ENCODE data around the gene CAND1.

CAND1 gene

DNA sequence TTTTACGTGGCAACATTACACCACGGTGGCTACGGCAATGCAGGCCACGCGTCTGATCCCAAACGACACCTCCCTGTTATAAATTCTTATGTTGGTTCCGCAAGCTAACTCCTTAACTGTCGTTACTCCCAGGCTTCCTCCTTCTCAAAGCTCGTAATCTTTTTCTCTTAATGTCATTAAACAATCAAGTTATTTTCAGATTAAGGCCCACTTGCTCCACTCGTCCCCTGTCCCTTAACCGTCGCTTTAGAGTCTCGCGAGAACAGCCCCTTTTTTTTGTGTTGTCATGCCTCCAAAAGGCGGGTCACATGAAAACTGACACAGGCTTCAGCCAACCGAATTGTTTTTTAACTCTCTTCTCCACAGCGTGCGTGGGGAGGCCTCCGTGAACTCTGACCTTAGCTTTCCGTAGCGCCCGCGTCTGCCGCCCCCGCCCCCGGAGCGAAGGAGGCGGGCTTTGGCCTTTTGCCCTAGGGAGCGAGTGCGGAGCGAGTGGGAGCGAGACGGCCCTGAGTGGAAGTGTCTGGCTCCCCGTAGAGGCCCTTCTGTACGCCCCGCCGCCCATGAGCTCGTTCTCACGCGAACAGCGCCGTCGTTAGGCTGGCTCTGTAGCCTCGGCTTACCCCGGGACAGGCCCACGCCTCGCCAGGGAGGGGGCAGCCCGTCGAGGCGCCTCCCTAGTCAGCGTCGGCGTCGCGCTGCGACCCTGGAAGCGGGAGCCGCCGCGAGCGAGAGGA lies at the start of gene CAND1:
CAND1 (plus strand) TSS at position 463 of the 737 bp plus-strand sequence. CDS start 360 bp downstream, outside the sequence.
- DNase-seq (ENCODE audit: low read depth in 2 of 2), result peak; percentile 87 to 93

GRCh38 chr12:67220065-67220464 lies 49.1 kb upstream of the CAND1 start:
- DNase-seq (ENCODE audit: low read depth in 2 of 2), result no peak

DNA sequence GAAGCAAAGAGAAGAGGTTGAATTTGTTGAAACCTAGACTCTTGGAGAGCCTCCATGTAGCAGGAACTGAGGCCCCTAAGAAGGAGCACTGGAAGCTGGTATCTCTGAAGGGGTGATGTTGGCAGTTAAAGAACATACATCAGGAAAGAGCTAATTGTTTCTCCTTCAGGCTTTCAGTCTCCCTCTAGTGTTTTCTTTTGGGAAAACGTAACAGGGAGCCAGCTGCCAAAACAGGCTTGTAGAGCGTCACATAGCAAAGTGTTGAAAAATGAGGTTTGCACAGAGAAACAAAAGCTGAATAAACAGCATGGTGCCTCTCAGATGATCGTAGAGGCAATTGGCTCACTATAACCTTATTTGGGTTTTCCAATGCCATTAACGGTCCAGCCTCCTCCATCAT lies 46.9 kb upstream of the CAND1 start:
- no peak for DNase-seq (ENCODE audit: low read depth in 2 of 2)

DNA sequence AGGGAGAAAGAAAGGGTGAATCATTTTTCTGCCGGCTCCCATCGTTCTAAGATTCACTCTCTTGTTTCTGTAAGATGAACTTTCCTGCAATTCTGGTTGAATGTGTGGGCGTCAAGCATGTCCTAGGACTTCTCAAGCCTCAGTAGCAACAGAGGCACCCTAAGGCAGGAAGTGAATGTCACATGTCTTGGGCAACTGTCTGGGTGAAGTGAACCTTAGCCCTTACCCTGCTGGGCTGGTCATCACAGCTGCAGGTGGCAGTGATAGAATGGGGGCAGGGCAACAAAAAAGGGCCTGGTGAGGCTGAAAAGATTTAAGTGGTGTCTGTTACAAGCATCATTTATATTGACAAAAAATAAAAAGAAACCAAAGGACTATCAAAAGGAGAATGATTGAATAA lies 45.9 kb upstream of the CAND1 start:
- no peak for DNase-seq (ENCODE audit: low read depth in 2 of 2)

- DNase-seq (ENCODE audit: low read depth in 2 of 2), result no peak
Observed at GRCh38 chr12:67237231-67237630, 31.9 kb upstream of the CAND1 start.

DNA sequence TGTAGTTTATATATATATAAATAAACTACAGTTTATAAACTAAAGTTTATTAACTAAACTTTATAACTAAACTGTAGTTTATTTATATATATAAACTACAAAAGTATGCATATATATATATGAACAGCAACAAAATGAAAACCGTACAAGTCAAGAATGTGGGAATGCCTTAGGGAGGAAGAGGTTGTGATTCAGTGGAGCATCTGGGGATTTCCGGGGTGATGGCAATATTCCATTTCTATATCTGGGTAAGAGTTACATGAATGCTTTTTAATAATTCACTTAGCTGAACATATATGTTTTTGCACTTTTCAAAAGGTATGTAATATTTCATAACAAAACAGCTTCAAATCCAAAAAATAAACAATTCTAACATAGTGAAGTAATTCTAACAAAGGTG lies 30.1 kb upstream of the CAND1 start:
- DNase-seq (ENCODE audit: low read depth in 2 of 2), result no peak

DNA sequence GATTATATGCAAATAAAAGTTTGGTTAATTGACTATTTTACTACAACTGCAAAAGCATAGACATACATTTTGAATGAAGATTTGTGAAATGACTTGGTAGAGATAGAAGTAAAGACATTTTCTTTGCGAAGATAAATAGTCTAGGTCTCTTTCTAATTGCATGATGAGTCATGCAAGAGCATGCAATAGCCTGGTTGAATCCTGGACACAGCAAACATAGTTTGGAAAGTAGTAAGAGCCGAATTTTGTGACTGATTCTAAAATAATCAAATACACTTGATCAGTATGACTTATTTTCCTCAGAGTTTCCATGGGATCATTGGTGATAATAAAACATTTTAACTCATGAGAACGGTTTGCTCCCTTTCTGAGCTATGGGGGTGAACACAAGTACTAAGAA lies 27.7 kb upstream of the CAND1 start:
- DNase-seq (ENCODE audit: low read depth in 2 of 2), result no peak

GRCh38 chr12:67243260-67243659 lies 25.9 kb upstream of the CAND1 start:
- DNase-seq (ENCODE audit: low read depth in 2 of 2), result no peak

GRCh38 chr12:67245571-67245970 lies 23.6 kb upstream of the CAND1 start:
- no peak for DNase-seq (ENCODE audit: low read depth in 2 of 2)

GRCh38 chr12:67251012-67251411 lies 18.1 kb upstream of the CAND1 start:
- DNase-seq (ENCODE audit: low read depth in 2 of 2), result no peak

DNA sequence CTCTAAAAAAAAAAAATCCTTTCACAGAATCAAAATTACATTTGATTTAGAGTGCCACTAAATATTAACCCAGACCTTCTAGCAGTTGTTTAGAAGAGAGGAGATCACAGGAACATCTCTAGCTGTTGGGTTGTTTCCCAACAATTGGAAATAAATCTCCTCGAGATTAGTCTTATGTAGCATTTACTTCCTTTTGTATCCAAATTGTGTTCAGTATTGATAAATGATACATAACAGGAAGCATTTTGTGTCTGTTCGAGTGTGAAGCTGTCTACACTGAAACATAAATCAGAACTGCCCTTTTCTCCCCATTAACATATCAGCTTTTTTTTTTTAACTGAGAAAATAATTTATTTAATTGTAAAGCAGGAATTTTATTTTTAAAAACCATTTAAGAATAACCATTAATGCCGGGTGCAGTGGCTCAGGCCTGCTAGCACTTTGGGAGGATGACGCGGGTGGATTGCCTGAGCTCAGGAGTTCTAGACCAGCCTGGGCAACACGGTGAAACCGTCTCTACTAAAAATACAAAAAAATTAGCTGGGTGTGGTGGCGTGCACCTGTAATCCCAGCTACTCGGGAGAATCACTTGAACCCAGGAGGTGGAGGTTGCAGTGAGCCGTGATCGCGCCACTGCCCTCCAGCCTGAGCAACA lies 14.7 kb upstream of the CAND1 start:
- no peak for DNase-seq (ENCODE audit: low read depth in 2 of 2)

DNA sequence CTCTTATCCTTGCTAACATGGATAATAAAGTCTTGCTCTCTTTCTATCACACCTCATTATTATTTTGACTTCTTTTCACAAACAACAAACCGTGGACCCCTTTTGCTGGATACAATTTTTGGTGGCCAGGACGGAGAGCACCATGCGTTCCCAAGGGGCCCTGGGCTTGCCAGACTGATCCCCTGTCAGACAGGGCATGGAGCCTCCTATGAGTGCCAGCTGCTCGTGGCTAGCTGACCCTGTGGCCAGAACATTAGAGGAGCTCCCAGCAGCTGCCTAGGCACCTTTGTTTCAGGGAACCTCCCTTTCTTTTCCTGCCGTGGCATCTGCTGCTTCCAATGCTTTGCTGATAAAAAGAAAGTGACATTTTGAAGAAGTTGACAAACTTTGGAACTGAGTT lies 12.5 kb upstream of the CAND1 start:
- DNase-seq (ENCODE audit: low read depth in 2 of 2), result no peak

- DNase-seq (ENCODE audit: low read depth in 2 of 2), result no peak
Observed at GRCh38 chr12:67263471-67263870, 5.7 kb upstream of the CAND1 start.

GRCh38 chr12:67268335-67268895 lies 743 bp upstream of the CAND1 start:
- DNase-seq (ENCODE audit: low read depth in 2 of 2), result peak; percentile 64 to 70

- DNase-seq (ENCODE audit: low read depth in 2 of 2), result peak; percentile 15 to 20
Observed at GRCh38 chr12:67269633-67270573, 745 bp downstream of the CAND1 start.

DNA sequence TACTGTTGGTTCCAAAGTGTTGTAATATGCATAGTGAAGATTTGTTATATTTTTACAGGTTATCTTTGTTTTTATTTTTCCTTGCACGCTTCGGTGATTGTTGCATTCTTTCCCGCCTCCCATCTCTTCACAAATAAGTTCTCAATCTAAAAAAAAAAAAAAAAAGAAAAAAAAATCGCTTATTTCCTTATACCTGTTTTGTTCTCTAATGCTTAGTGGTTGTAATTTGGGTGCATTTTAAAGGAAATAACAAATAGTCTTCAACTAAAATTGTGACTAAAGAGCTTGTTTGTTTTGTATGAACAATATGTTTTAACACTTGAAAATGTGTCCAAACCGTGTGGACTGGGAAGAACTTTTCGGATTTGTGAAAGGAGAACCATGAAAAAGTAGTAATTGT lies 1.5 kb downstream of the CAND1 start:
- no peak for DNase-seq (ENCODE audit: low read depth in 2 of 2)

DNA sequence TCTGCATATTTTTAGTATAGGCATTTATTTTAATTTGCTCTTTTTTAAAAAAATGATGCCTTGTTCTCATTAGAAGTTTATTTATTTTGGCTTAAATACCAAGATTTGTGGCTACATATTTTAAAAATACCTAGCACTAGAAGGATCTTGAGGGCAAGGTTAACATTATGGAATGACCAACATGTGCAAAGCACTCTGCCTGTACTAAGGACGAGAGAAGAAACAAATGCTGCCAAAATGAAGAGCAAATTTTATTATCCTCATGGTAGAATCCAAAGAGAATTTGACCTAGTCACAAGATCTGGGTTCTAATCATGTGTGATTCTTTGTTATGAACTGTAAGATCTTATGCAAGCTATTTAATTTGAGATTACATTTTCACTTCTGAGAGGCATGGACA lies 2.8 kb downstream of the CAND1 start:
- no peak for DNase-seq (ENCODE audit: low read depth in 2 of 2)

GRCh38 chr12:67274186-67274585 lies 5.0 kb downstream of the CAND1 start:
- no peak for DNase-seq (ENCODE audit: low read depth in 2 of 2)

GRCh38 chr12:67275380-67275913 lies 6.3 kb downstream of the CAND1 start:
- no peak for DNase-seq (ENCODE audit: low read depth in 2 of 2)

DNA sequence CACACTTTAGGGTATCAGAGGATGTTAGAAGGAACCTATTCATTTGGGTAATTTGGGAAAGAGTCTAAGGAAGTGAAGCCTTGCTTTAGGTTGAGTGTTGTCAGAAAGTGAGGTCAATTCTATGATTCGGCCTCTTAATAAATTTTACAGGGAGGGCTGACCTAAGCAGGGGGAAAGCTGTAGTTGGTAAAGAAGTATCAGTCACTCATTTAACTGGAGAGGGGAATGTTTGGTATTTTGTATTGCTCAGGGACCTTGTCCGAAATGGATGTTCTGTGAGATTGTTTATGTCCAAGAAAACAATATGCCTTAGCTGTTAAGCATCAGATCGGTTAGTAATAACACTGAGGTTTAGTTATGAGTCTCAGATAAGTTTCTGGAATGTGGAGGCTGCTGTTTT lies 7.3 kb downstream of the CAND1 start:
- no peak for DNase-seq (ENCODE audit: low read depth in 2 of 2)

GRCh38 chr12:67279637-67280036 lies 10.5 kb downstream of the CAND1 start:
- DNase-seq (ENCODE audit: low read depth in 2 of 2), result no peak

DNA sequence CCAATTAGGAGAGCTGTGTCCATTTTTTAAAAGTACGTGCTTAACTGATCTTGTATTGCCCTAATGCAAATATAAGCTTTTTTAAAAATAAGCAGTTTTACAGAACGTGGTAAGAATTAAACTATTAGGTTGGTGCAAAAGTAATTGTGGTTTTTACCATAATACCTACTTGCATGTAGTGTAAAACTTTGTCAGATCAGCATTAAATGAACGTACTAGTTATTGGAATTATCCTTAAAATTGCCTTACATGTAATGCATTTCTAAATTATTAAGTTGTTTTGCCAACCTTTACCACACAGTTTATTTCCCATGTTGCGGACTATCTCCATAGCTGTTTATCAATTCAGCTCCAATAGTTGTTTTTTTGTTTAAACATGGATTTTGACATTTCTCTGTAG lies 10.9 kb downstream of the CAND1 start:
- no peak for DNase-seq (ENCODE audit: low read depth in 2 of 2)
